ENCODE results near the gene MGMT. TPM values are rescaled to one million over a fixed set of nuclear protein-coding genes. Genes with fewer than 3 reads are reported as not detected.

MGMT gene
- total and polyA plus RNA-seq, 9 donors = 4.5 to 53.3 (median 25.4) TPM

DNA sequence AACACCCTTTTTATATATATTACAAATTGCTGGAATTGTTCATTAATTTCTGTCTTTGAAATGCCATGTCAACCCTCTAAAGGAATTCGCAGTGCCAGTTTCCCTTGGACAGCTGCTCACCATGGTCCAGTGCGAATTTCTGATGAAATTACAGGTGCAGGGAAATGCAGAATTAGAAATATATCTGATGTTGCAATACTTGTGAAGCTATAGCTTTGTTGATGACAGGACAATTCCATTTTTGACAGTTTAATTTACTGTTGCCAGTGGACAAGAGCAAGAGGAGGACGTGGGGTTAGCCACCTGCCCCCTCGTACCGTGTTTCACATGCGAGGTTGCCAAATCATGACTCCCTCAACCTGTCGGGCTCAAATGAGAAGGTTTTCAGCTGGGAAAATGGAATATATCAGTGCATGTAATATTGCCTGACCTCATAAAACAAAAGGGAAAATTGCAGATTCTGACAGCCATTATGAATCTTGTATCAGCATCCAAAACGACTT, 140.6 kb downstream of the MGMT start:
- H3K36me3 ChIP-seq = no peaks in the 10 kb centered on the region
- TF ChIP-seq EP300 (IDR thresholded peaks at IDR 0.05) (no peak), CTCF (IDR thresholded peaks at IDR 0.05) (no peak), POLR2A (IDR thresholded peaks at IDR 0.05) (no peak)
- H3K27ac ChIP-seq = no peak overlapping the region
- H3K27me3 ChIP-seq = no peaks in the 10 kb centered on the region
- H3K4me3 ChIP-seq = no peak overlapping the region
- 91 to 96% (median 94%) methylated on average over 8 of the region's 8 CpGs for WGBS, 3 donors
- H3K9me3 ChIP-seq = no peaks in the 10 kb centered on the region
- peaks cover 2% of the 10 kb centered on the region for H3K4me1 ChIP-seq (ENCODE audit: insufficient read depth)
- DNase-seq = no peak
- intact Hi-C loops (cut with DNase I) = no loop called here

DNA sequence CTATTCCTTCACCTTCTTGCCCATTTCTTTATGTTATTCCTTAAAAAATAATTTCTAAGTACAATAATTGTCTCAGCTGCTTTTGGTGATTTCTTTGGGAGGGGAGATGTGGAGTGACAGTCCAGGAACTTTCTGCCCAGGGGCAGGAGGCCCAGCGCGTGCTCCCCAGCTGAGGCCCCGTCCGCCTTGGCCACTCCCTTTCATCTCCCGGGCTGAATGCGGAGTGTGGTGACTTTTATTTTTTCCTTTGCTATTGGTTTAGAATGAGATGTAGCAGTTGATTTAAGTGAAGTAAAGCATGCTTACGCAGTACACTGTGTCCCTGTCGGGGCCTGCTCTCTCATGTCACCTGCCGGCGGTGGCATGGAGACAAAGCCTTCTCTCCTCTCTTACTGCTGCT, 141.6 kb downstream of the MGMT start:
- intact Hi-C loops (cut with DNase I) = no loop called here
- 95 to 98% (median 97%) methylated on average over 10 of the region's 10 CpGs for WGBS, 3 donors
- Histone ChIP-seq H3K4me1 (ENCODE audit: insufficient read depth) (peaks cover 2% of the 10 kb centered on the region), H3K27ac (no peak overlapping the region), H3K4me3 (no peak overlapping the region), H3K36me3 (no peaks in the 10 kb centered on the region), H3K9me3 (no peaks in the 10 kb centered on the region), H3K27me3 (no peaks in the 10 kb centered on the region)
- DNase-seq = no peak
- TF ChIP-seq EP300 (IDR thresholded peaks at IDR 0.05) (no peak), POLR2A (IDR thresholded peaks at IDR 0.05) (no peak), CTCF (IDR thresholded peaks at IDR 0.05) (no peak)

DNA sequence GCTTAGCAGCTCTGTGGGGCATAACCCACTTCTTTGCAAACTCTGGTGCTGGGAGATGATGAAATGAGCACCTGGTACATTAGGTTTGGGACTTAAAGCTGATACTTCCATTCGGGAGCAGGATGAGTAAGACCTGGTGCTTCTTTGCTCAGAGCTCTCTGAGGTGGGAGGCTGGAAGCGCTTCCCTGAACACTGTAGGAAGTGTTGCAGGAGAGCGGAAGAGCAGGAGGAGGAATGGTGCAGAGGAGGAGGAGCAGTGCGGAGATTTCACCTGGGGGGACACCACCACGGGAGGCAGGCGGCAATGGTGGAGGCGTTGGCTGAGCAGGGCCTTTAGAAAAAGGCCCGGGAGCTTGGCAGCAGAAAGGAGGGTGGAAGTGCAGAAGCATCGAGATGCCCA, 142.5 kb downstream of the MGMT start:
- TF ChIP-seq EP300 (IDR thresholded peaks at IDR 0.05) (no peak), CTCF (IDR thresholded peaks at IDR 0.05) (no peak), POLR2A (IDR thresholded peaks at IDR 0.05) (no peak)
- intact Hi-C loops (cut with DNase I) = no loop called here
- 94 to 95% (median 95%) methylated on average over 9 of the region's 9 CpGs for WGBS, 3 donors
- Histone ChIP-seq H3K4me1 (ENCODE audit: insufficient read depth) (peaks cover 1% of the 10 kb centered on the region), H3K36me3 (no peaks in the 10 kb centered on the region), H3K27me3 (no peaks in the 10 kb centered on the region), H3K9me3 (no peaks in the 10 kb centered on the region), H3K27ac (no peak overlapping the region), H3K4me3 (no peak overlapping the region)
- DNase-seq = no peak

DNA sequence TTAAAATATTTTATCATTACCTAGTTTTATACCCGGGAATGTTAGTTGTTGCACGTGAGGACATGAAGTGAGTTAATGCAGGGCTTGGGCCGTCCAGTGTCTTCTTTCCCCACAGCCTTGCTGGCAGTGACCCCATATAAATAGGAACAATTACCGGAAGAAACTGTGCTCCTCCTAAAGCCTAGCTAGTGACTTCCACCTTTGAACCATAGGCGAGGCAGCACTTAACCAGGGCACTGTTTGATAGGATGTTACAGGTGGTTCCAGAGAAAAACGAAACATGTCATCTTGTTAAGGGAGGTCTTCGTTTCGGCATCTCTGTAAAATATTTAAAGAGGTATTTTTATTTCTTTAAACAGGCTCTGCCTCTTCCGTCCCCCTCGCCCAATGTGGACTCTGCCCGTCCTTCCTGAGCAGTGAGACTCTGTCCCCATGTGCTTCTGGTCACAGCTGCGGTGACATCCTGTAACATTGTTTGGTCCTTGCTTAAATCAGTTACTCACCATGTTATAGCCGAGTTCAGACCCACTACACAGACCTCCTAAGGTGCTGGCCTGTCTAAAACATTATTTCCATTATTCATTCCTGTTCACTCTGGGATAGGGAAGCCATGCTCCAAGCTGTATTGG, 145.6 kb downstream of the MGMT start:
- WGBS, 3 donors = 86 to 91% (median 90%) methylated on average over 13 of the region's 13 CpGs
- H3K27ac ChIP-seq = no peak overlapping the region
- no peaks in the 10 kb centered on the region for H3K9me3 ChIP-seq
- no peak for TF ChIP-seq CTCF (IDR thresholded peaks at IDR 0.05)
- peaks cover 9% of the 10 kb centered on the region for H3K4me1 ChIP-seq (ENCODE audit: insufficient read depth)
- H3K4me3 ChIP-seq = no peak overlapping the region
- intact Hi-C loops (cut with DNase I) = no loop called here
- no peaks in the 10 kb centered on the region for H3K27me3 ChIP-seq
- no peaks in the 10 kb centered on the region for H3K36me3 ChIP-seq
- no peak for DNase-seq

Measured in ovary (tissue), 9 donors.